Activated T-helper 1 cell treated with anti-CD3 and anti-CD28 coated beads, Interleukin-2, amount 50 U/mL, for 16 hours (primary cell): ENCODE results near the gene WDR43.

Experiments used
- DNase-seq, 2 donors: peaks; one replicate each; pipeline ENCODE4 v3.0.0-alpha.2; 2020; ENCODE audit warnings: low read depth in 1 of 2, low spot score in 1 of 2

The WDR43 gene

DNA sequence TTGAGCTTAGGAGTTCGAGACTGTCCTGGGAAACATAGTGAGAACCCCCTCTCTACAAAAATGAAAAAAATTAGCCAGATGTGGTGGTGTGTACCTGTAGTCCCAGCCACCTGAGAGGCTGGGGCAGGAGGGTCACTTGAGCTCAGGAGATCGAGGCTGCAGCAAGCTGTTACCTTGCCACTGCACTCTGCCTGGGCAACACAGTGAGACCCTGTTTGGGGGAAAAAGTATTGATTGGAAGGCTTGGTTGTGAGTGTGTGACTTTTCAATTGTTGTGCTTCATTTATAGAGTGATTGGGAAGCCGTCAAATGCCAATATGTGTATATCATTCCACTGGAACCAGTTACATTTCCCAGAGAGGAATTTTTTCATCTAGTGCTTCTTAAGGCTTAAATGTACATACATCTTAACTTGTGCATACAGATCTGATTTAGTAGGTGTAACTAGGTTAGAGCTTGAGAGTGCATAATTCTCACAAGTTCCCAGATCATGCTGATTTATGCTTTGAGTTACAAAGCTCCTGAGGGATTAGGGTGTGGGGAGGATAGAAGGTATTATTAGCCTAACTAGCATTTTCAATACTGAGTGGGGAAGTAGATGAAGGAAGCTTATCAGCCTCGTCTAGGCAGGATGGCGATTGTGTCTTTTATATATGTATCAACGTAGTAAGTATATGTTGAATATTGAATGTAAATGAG is 15.3 kb downstream of the WDR43 start:
- DNase-seq, result no peak

- no peak for DNase-seq
Measured at GRCh38 chr2:28915939-28916338, 21.5 kb downstream of the WDR43 start.

DNA sequence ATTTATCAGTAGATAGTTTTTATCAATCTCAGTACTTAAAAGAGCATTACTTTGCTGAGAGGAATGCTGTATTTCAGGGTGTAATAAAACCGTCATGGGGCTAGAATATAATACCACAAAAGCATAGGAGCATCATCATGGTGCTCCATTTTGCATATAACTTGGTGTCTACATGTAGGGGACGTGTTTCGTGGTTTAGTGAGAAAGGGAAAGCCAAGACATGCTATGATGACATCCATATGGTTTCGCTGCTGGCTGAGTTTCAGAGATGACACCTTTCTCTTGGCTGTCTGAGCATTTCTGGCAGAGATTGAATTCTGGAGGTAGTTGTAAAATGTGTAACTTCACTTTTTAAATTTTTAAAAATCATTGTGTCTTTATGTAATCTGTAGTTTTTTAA is 32.4 kb downstream of the WDR43 start:
- DNase-seq, result no peak

DNA sequence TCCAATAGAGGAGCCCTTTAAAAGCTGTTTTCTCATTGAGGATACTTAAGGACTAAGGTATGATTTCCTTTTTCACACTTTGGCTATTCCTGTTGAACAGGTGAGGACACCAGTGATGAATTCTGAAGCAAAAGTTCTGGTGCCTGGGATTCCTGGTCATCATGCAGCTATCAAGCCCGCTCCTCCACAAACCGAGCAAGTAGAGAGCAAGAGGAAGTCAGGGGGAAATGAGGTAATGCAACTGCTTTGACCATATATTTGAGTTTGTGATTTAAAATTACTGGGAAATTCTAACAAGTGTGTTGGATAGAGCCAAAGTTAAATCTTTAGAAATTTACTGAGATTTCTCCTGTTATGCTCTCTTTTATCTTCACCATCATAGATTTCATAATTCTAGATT is 33.0 kb downstream of the WDR43 start:
- no peak for DNase-seq

DNA sequence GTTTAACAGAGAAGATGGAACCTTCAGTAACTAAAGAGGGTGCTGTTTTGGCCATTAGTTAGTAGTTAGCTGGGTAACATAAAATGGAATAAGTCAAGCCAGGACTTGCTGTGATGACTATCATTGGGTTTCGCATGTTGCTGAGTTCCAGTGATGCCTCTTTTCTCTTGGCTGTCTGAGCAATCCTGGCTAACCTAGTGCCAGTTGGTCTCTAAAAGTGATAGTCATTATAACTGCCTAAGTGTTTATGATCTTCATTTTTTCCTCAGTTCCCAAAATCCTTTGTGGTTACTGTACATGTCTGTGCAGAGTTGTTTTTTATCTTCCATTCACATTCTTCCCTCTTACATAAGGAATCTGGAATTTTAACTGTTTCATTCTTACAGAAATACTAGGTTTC is 33.4 kb downstream of the WDR43 start:
- DNase-seq, result no peak

DNA sequence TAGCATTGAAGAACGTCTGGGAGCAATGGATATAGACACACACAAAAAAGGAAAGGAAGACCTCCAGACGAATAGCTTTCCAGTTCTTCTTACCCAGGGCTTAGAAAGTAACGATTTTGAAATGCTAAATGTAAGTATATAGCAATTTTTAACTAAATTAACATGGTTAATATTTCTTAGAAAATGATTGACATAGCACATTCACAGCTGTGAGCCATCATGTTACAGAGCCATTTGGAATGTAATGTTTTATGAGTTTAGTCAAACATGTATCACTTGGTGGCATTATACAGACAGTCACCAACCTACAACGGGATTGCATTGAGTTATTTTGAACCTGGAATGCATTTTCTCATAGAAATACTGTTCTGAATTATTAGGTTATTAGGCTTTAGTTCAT is 35.1 kb downstream of the WDR43 start:
- DNase-seq, result no peak

GRCh38 chr2:28930205-28930604 is 35.7 kb downstream of the WDR43 start:
- DNase-seq, result no peak

GRCh38 chr2:28934769-28935168 is 40.3 kb downstream of the WDR43 start:
- DNase-seq, result no peak

DNA sequence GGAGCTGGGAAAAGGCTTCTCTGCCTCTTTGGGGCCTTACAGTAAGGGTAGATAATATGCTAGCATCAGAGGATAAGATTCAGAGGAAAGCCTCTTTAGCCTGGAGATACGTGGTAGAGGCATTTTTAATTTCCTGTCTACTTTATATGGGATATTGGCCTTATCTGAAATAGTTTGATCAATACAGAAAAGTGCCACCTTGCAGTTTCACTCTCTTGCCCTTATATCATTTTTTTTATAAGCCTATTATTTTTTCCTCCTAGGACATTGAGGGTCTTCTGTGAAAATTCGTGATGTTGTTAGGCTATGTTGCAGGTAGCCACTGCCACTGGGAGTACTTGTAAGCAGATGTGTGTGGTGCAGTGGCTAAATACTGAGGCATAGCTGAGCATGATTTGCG is 46.5 kb downstream of the WDR43 start:
- DNase-seq, result no peak

- no peak for DNase-seq
Measured at GRCh38 chr2:28944535-28945248, 50.2 kb downstream of the WDR43 start.

GRCh38 chr2:28948160-28948559 is 53.7 kb downstream of the WDR43 start:
- DNase-seq, result no peak

GRCh38 chr2:28949190-28949589 is 54.7 kb downstream of the WDR43 start:
- no peak for DNase-seq

DNA sequence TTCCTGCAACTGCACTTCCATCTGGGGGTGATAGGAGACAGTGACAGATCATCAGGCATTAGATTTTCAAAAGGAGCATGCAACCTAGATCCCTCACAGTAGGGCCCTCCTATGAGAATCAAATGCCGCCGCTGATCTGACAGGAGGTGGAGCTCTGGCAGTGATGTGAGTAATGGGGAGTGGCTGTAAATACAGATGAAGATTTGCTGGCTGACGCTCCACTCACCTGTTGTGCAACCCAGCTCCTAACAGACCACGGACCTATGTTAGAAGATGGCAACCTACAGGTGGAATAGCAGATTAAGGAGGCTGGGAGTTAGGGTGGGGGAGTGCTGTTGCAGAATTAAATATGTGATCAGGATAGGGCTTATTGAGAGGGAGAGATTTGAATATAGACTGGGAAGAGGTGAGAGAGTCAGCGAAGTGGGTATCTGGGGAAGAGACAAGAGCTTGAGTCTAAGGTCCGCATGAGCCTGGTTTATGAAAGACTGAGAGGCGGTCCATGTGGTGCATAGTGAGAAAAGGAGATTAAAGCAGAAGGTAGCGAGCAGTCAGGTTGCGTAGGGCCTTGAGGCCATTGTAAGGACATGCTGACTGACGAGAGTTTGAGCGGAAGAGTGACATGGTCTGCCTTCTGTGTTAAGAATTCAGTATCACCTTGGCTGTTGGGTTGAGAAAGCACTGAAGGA is 55.3 kb downstream of the WDR43 start:
- DNase-seq, result no peak

DNA sequence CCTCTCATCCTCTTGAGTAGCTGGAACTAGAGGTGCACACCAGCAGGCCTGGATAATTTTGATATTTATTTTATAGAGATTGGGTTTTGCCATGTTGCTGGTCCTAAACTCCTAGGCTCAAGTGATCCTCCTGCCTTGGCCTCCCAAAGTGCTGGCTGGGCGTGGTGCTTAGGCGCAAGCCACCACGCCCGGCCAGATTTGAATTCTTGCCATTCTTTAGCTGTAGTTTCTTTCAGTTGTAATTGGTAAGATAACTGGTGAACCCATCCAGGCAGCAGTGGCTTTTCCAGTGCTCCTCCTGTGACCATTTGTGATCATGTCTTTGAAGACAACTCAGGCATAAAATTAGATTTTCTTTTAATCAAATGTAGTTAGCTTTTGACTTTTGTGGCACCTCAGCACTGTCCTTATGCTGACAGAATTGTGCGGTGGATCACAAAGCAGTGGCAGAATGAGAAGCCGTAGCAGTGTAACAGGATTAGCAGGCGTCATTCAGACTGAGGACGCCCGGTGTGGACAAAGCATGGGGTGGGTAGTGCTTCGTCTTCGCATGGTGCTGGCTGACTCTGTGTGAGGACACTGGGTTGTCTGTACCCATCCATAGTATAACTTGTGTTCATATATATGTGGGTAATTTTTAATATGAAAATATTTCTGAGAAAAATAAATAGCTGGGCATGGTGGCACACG is 56.6 kb downstream of the WDR43 start:
- no peak for DNase-seq

DNA sequence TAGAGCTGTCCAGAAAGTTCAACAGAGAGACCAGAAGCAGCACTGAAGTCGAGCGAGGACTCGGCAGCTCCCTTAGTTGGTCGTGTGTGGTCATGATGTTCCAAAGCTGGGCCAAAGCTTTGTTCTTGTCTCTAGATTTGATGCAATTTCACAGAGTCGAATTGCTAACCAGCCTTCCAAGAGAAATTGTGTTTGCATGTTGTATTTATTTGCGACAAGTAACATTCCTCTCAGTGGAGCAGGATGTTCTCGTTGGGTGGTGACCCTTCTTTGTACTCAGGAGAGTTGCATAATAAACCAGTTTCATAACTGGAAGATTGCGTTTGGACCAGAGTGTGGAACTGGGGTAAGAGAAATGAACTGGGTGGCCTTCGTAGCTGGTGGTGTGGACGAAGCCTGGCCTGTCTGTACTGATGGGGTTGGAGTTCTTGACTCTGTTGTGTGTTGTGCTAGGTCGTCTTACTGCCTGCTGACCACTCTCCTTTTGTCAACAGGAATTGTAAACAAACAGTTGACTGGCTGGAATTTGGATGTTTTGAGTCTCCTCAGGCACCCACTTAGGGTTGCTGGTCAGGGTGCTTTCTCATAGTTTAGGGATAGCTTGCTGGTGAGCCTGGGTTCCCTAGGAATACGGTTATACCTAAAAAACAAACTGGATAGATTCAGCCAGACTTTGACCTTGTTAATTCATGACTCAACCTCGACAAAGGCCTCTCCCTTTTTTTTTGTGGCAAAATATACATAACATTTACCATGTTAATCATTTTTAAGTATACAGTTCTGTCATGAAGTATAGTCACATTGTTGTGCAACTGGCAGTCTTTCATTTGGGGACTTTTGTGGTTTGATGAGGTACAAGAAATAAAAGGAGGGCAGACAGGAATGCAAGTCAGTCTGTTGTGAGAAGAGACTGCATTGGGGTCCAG is 57.7 kb downstream of the WDR43 start:
- DNase-seq, result no peak

DNA sequence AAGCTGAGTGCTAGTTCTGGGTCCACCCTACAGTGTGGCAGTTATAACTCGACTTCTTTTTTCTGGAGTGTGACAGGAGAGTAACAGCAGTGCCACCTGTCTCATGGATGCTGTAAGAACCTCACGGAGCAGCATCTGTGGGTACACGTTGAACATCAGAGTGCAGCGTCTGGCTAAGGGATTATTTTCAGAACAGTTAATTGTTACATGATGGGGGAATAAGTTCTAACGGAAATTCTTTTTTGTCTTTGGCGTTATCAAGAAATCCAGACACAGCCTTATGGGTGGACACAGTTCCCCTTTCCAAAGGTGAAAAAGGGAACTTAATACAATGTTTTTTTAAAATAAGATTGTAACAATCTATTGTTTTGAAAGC is 58.4 kb downstream of the WDR43 start:
- DNase-seq, result no peak

DNA sequence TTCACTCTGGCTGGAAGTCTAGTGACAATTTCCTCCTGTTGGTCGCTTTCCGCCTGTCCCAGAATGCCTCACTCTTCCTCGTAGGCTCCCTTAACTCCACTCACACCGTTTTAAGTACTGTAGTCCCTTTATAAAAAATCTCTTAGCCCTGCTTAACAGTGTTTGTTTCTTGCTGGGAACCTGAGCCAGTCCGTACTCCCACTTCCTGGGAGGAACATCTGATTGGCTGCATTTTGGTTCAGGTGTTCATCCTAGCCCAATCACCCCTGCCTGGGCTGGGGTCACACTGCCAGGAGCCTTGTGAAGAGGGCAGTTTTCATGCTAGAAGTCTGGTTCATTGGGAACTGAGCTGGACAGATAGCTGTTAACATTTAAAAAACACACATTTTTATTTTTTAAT is 61.0 kb downstream of the WDR43 start:
- DNase-seq, result no peak

- DNase-seq, result peak in 1 of 2 donors; percentile 26
Measured at GRCh38 chr2:28956415-28956826, 62.0 kb downstream of the WDR43 start.

DNA sequence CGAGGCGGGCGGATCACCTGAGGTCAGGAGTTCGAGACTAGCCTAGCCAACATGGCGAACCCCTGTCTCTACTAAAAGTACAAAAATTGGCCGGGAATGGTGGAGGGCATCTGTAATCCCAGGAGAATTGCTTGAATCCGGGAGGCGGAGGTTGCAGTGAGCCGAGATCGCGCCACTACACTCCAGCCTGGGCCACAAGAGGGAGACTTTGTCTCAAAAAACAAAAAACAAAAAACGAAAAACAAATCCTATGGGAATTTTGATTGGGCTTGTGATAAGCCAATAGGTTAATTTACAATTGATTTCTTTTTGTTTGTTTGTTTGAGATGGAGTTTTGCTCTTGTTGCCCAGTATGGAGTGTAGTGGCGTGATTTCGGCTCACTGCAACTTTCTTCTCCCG is 62.4 kb downstream of the WDR43 start:
- no peak for DNase-seq

- DNase-seq, result no peak
Measured at GRCh38 chr2:28958689-28959088, 64.2 kb downstream of the WDR43 start.

- DNase-seq, result no peak
Measured at GRCh38 chr2:28960401-28960800, 65.9 kb downstream of the WDR43 start.
